ENCODE data around the gene SMG6.

DNA sequence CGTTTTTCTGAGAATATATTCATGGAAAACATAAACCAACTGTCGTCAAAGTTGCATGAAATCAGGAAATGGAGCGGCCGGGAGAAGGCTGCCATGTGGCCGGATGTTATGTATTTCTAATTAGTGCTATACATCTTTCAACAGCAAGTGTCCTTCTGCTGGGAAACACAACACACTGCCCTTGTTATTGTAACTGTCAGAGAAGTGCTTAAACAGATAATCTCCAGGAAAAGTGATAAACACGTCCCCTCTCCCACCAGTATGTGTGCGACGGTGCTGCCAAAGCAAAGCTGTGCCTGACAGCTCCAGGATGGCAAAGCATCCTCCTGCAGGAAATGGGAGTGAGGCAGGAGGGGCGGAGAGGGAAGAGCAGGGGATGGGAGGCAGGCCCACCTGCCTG is 111.8 kb downstream of the SMG6 start:
- TF ChIP-seq, protein P1, sequence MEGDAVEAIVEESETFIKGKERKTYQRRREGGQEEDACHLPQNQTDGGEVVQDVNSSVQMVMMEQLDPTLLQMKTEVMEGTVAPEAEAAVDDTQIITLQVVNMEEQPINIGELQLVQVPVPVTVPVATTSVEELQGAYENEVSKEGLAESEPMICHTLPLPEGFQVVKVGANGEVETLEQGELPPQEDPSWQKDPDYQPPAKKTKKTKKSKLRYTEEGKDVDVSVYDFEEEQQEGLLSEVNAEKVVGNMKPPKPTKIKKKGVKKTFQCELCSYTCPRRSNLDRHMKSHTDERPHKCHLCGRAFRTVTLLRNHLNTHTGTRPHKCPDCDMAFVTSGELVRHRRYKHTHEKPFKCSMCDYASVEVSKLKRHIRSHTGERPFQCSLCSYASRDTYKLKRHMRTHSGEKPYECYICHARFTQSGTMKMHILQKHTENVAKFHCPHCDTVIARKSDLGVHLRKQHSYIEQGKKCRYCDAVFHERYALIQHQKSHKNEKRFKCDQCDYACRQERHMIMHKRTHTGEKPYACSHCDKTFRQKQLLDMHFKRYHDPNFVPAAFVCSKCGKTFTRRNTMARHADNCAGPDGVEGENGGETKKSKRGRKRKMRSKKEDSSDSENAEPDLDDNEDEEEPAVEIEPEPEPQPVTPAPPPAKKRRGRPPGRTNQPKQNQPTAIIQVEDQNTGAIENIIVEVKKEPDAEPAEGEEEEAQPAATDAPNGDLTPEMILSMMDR (conservative IDR thresholded peaks at IDR 0.05 in 1 of 2, IDR thresholded peaks at IDR 0.05 in 1 of 2; ENCODE audit: extremely low read depth in 1 of 2, insufficient read depth in 1 of 2, low read depth in 1 of 2, low read length in 2 of 2): no peak
- TF ChIP-seq EZH2 (IDR thresholded peaks at IDR 0.05; ENCODE audit: borderline replicate concordance, low read length): no peak

Data from mammary epithelial cell (primary cell).